GM12878 (cell line): ENCODE results near the gene ASIC2.

Source experiments
- CHD1 ChIP-seq: IDR thresholded peaks from 2 replicates; pipeline ENCODE4 v1.6.1; 2012; ENCODE audit warnings: low read depth, low read length, improper control_type of control experiment
- CTCF ChIP-seq, 3 experiments: IDR thresholded peaks in 2 of 3; conservative IDR thresholded peaks in 1 of 3; 2 replicates each; pipeline ENCODE4 v1.5.1; 2011; ENCODE audit warnings: low read depth in 3 of 3, low read length in 3 of 3, mild to moderate bottlenecking in 3 of 3, control low read depth in 2 of 3, moderate library complexity in 2 of 3, inconsistent platforms in 1 of 3, mixed read lengths in 1 of 3; ENCODE audit not compliant: control insufficient read depth in 2 of 3, insufficient read depth in 1 of 3; ENCODE audit errors: extremely low read depth in 1 of 3
- E2F4 ChIP-seq: IDR thresholded peaks from 2 replicates; pipeline ENCODE4 v1.6.1; 2012; ENCODE audit warnings: low read depth, low read length, improper control_type of control experiment
- EZH2 ChIP-seq: IDR thresholded peaks from 2 replicates; pipeline ENCODE4 v1.6.1; 2012; ENCODE audit warnings: low read depth, mild to moderate bottlenecking, control low read depth, inconsistent platforms, low read length, borderline replicate concordance; ENCODE audit not compliant: control insufficient read depth
- FOXM1 ChIP-seq: IDR thresholded peaks from 2 replicates; pipeline ENCODE4 v1.6.1; 2012; ENCODE audit warnings: low read depth, mild to moderate bottlenecking, inconsistent platforms, low read length, moderate library complexity
- JUNB ChIP-seq: IDR thresholded peaks from 2 replicates; pipeline ENCODE4 v1.6.1; 2016; ENCODE audit warnings: antibody characterized with exemption, mild to moderate bottlenecking
- NR2C2 ChIP-seq: IDR thresholded peaks from 2 replicates; pipeline ENCODE4 v1.6.1; 2011; ENCODE audit warnings: borderline replicate concordance, low read depth; ENCODE audit not compliant: control insufficient read depth, insufficient read length
- RAD21 ChIP-seq: IDR thresholded peaks from 2 replicates; pipeline ENCODE4 v1.6.1; 2011; ENCODE audit warnings: mild to moderate bottlenecking, low read depth, low read length, moderate library complexity; ENCODE audit not compliant: insufficient read depth
- RCOR1 ChIP-seq: conservative IDR thresholded peaks from 2 replicates; pipeline ENCODE4 v1.6.1; 2012; ENCODE audit warnings: low read depth, low read length, improper control_type of control experiment
- SIN3A ChIP-seq: IDR thresholded peaks from 2 replicates; pipeline ENCODE4 v1.6.1; 2012; ENCODE audit warnings: low read depth, low read length, improper control_type of control experiment
- YY1 ChIP-seq: IDR thresholded peaks from 2 replicates; pipeline ENCODE4 v1.6.1; 2011; ENCODE audit warnings: low read depth, mild to moderate bottlenecking, low read length
- ZNF592 ChIP-seq: fragments of 450-650 bp; IDR thresholded peaks from 2 replicates; pipeline ENCODE4 v1.6.1; 2017; ENCODE audit warnings: mild to moderate bottlenecking, moderate library complexity

- TF ChIP-seq CTCF (IDR thresholded peaks at IDR 0.05 in 2 of 3, conservative IDR thresholded peaks at IDR 0.05 in 1 of 3; ENCODE audit: control insufficient read depth in 2 of 3, extremely low read depth in 1 of 3, insufficient read depth in 1 of 3, low read depth in 3 of 3, low read length in 3 of 3) (no peak), RAD21 (no peak), SIN3A (no peak), FOXM1 (no peak), EZH2 (no peak), NR2C2 (no peak), CHD1 (no peak), JUNB (no peak), RCOR1 (no peak), YY1 (no peak), ZNF592 (no peak), E2F4 (no peak)
Observed at GRCh38 chr17:33197342-33197741, 95.8 kb downstream of the ASIC2 start.
